HCT116 (cell line): ENCODE measurements around the gene EXOC6B. TPM values are rescaled to one million over a fixed set of nuclear protein-coding genes. Genes with fewer than 3 reads are reported as not detected.

Experiments used
- ATAC-seq: fragments of 200-7000 bp; cut with Tn5 transposase; 2 replicates; pipeline ENCODE4 v1.9.1; 2020; ENCODE audit warnings: mild to moderate bottlenecking, moderate library complexity
- BruUV-seq: library from RNA; stranded (reverse); fragments of 400-500 nt; replicated peaks from 2 replicates; lab custom pipeline; 2021; lab: Mats Ljungman, UMichigan
- CTCF ChIA-PET: fragments of 300-600 bp; sonication (Branson Sonifier 250); formaldehyde crosslinking; loops from one replicate; lab custom pipeline; 2021; ENCODE audit warnings: antibody characterized with exemption; lab: Charles Lee
- POLR2A ChIA-PET: fragments of 300-600, 350-600 bp; sonication (Branson Sonifier 250); formaldehyde crosslinking; loops from one replicate; lab custom pipeline; 2021; ENCODE audit warnings: antibody characterized with exemption; lab: Charles Lee
- RAD21 ChIA-PET, 2 experiments: fragments of 300-600 bp; sonication (Branson Sonifier 250); formaldehyde crosslinking; loops; one replicate each; lab custom pipeline; 2023; ENCODE audit warnings: low total read pairs in 2 of 2; ENCODE audit not compliant: uncharacterized antibody in 2 of 2, unreplicated experiment in 2 of 2, low non-redundant PET in 1 of 2; lab: Charles Lee
- DNase-seq: peaks from one replicate; pipeline ENCODE4 v3.0.0-alpha.2; 2010; ENCODE audit warnings: low read depth, low spot score
- H2AFZ ChIP-seq: fragments of 200-600 bp; shearing (Covaris generic), sonication (generic); 2 replicates; pipeline ENCODE4 v1.6.1; 2017; ENCODE audit warnings: low read depth, mixed run types, mixed read lengths, antibody characterized with exemption, low read length; ENCODE audit not compliant: poor library complexity, severe bottlenecking
- H3K27ac ChIP-seq: 2 replicates; pipeline ENCODE4 v1.5.1; 2012; ENCODE audit warnings: low read depth, low read length
- H3K27me3 ChIP-seq: fragments of 200-600 bp; sonication (generic); 2 replicates; pipeline ENCODE4 v1.6.1; 2016; ENCODE audit warnings: mixed run types, low read length, mixed read lengths; ENCODE audit not compliant: insufficient read depth
- H3K36me3 ChIP-seq, 2 experiments: fragments of 200-500 bp in 1 of 2; fragments of 200-600 bp in 1 of 2; sonication (Bioruptor generic) in 1 of 2; sonication (generic) in 1 of 2; 2 replicates each; pipeline versions ENCODE4 v1.5.1 to v1.6.1; 2014 to 2016; ENCODE audit warnings: low read length in 2 of 2, inconsistent platforms in 1 of 2, mixed read lengths in 1 of 2, mixed run types in 1 of 2; ENCODE audit not compliant: insufficient read depth in 2 of 2, control insufficient read depth in 1 of 2
- H3K4me1 ChIP-seq, 2 experiments: fragments of 200-600 bp in 1 of 2; sonication (generic) in 1 of 2; 2 replicates each; pipeline versions ENCODE4 v1.5.1 to v1.6.1; 2012 to 2017; ENCODE audit warnings: low read length in 2 of 2, inconsistent platforms in 1 of 2, mild to moderate bottlenecking in 1 of 2, mixed read lengths in 1 of 2, mixed run types in 1 of 2, moderate library complexity in 1 of 2; ENCODE audit not compliant: insufficient read depth in 2 of 2, control insufficient read depth in 1 of 2
- H3K4me2 ChIP-seq: fragments of 200-600 bp; sonication (generic); 2 replicates; pipeline ENCODE4 v1.6.1; 2017; ENCODE audit warnings: mixed run types, low read length, mixed read lengths
- H3K4me3 ChIP-seq, 2 experiments: fragments of 200-600 bp in 1 of 2; sonication (generic) in 1 of 2; replicated peaks in 1 of 2; 2 replicates each; pipeline ENCODE4 v1.5.1; 2011 to 2016; ENCODE audit warnings: low read length in 2 of 2, control low read depth in 1 of 2, low read depth in 1 of 2, mild to moderate bottlenecking in 1 of 2, mixed read lengths in 1 of 2, mixed run types in 1 of 2
- H3K79me2 ChIP-seq: fragments of 200-600 bp; sonication (generic); 2 replicates; pipeline ENCODE4 v1.6.1; 2017; ENCODE audit warnings: mild to moderate bottlenecking, mixed run types, low read length, moderate library complexity, mixed read lengths; ENCODE audit not compliant: insufficient read depth
- H3K9ac ChIP-seq: fragments of 200-600 bp; sonication (generic); 2 replicates; pipeline ENCODE4 v1.6.1; 2016; ENCODE audit warnings: low read length, mixed read lengths
- H3K9me2 ChIP-seq: fragments of 200-600 bp; sonication (generic), shearing (Covaris generic); 2 replicates; pipeline ENCODE4 v1.6.1; 2017; ENCODE audit warnings: mixed run types, mild to moderate bottlenecking, moderate library complexity; ENCODE audit not compliant: insufficient read depth
- H3K9me3 ChIP-seq, 2 experiments: fragments of 200-500 bp in 1 of 2; fragments of 200-600 bp in 1 of 2; sonication (Bioruptor generic) in 1 of 2; sonication (generic) in 1 of 2; 2 replicates each; pipeline ENCODE4 v1.6.1; 2014 to 2017; ENCODE audit warnings: low read length in 2 of 2, mixed read lengths in 2 of 2, inconsistent platforms in 1 of 2, low read depth in 1 of 2, mild to moderate bottlenecking in 1 of 2, mixed run types in 1 of 2, moderate library complexity in 1 of 2; ENCODE audit not compliant: control insufficient read depth in 1 of 2, insufficient read depth in 1 of 2
- H4K20me1 ChIP-seq: fragments of 200-600 bp; sonication (generic), shearing (Covaris generic); 2 replicates; pipeline ENCODE4 v1.6.1; 2017; ENCODE audit warnings: mixed run types, mild to moderate bottlenecking, moderate library complexity; ENCODE audit not compliant: insufficient read depth
- CTCF ChIP-seq, 3 experiments: fragments of 200-600 bp in 1 of 3; sonication (generic) in 1 of 3; IDR thresholded peaks in 2 of 3; conservative IDR thresholded peaks in 1 of 3; 2 replicates each; pipeline ENCODE4 v1.5.1; 2012 to 2017; ENCODE audit warnings: low read depth in 2 of 3, low read length in 2 of 3, antibody characterized with exemption in 1 of 3, borderline replicate concordance in 1 of 3, control low read depth in 1 of 3, mild to moderate bottlenecking in 1 of 3, mixed read lengths in 1 of 3, mixed run types in 1 of 3, moderate library complexity in 1 of 3; ENCODE audit not compliant: insufficient read depth in 1 of 3
- ELF1 ChIP-seq: IDR thresholded peaks from 2 replicates; pipeline ENCODE4 v1.6.1; 2012; ENCODE audit warnings: low read depth, borderline replicate concordance
- EZH2phosphoT487 ChIP-seq: fragments of 200-600 bp; IDR thresholded peaks from 2 replicates; pipeline ENCODE4 v1.6.1; 2018; ENCODE audit warnings: antibody characterized with exemption, borderline replicate concordance
- JUND ChIP-seq: IDR thresholded peaks from 2 replicates; pipeline ENCODE4 v1.6.1; 2012
- POLR2AphosphoS5 ChIP-seq: IDR thresholded peaks from 2 replicates; pipeline ENCODE4 v1.6.1; 2011; ENCODE audit warnings: mild to moderate bottlenecking, low read depth, low read length, moderate library complexity
- SIN3A ChIP-seq: IDR thresholded peaks from 2 replicates; pipeline ENCODE4 v1.6.1; 2012; ENCODE audit warnings: low read depth
- SRF ChIP-seq: IDR thresholded peaks from 2 replicates; pipeline ENCODE4 v1.6.1; 2012; ENCODE audit warnings: low read depth
- TCF7L2 ChIP-seq: IDR thresholded peaks from 2 replicates; pipeline ENCODE4 v1.7.0; 2011; ENCODE audit warnings: borderline replicate concordance, inconsistent platforms; ENCODE audit not compliant: insufficient read depth, insufficient read length; ENCODE audit errors: extremely low read depth
- ZBTB33 ChIP-seq: IDR thresholded peaks from 2 replicates; pipeline ENCODE4 v1.6.1; 2011; ENCODE audit warnings: mild to moderate bottlenecking, low read length, moderate library complexity; ENCODE audit not compliant: insufficient replicate concordance; ENCODE audit errors: extremely low read depth
- intact Hi-C: fragments of 100-400 bp; cut with micrococcal nuclease; formaldehyde crosslinking; loops from 2 replicates; pipeline ENCODE4 v1.10.0; 2022
- total RNA-seq: library from RNA; stranded (reverse); gene quantifications from one replicate; pipeline ENCODE4 v1.2.1, GENCODE V29; 2021; ENCODE audit not compliant: unreplicated experiment

EXOC6B gene
- total RNA-seq, 1 experiment from 2014 or later, result 25.4 TPM

- no peak overlapping the region for H2AFZ ChIP-seq
- no peak overlapping the region for H3K27ac ChIP-seq
- no peak overlapping the region for H3K4me2 ChIP-seq
- H3K9me2 ChIP-seq, result no peaks in the 10 kb centered on the region
- RAD21 ChIA-PET, result no interaction called here
- intact Hi-C loops, result no loop called here
- H4K20me1 ChIP-seq, result no peaks in the 10 kb centered on the region
- no peak overlapping the region for H3K9ac ChIP-seq
- TF ChIP-seq TCF7L2 (no peak), ELF1 (no peak), SIN3A (no peak), JUND (no peak)
- TF ChIP-seq, all 23 proteins: peak for 0
- Histone ChIP-seq H3K4me1 (no peaks in the 10 kb centered on the region), H3K4me3 (no peak overlapping the region), H3K79me2 (no peaks in the 10 kb centered on the region), H3K27me3 (no peaks in the 10 kb centered on the region), H3K9me3 (no peaks in the 10 kb centered on the region), H3K36me3 (no peaks in the 10 kb centered on the region)
- ATAC-seq (no peak), DNase-seq (no peak)
- ChIA-PET CTCF (interaction anchor here (1.0 kb wide), 1 partner anchor 11 kb away, joined by 3 read pairs; no protein-coding TSS in a partner anchor), POLR2A (no interaction called here)
- BruUV-seq, result no TSS peak
Measured at GRCh38 chr2:72734432-72734831, 91.4 kb downstream of the EXOC6B start.

GRCh38 chr2:72731116-72731515 lies 94.7 kb downstream of the EXOC6B start:
- no peak for ATAC-seq

More at GRCh38 chr2:72731116-72731515, 94.7 kb downstream of the EXOC6B start:
- Histone ChIP-seq H3K27ac (no peak overlapping the region), H3K9me2 (no peaks in the 10 kb centered on the region), H3K4me1 (no peaks in the 10 kb centered on the region), H3K9ac (no peak overlapping the region), H3K79me2 (no peaks in the 10 kb centered on the region), H3K27me3 (no peaks in the 10 kb centered on the region), H3K4me3 (no peak overlapping the region), H3K36me3 (no peaks in the 10 kb centered on the region), H3K9me3 (no peaks in the 10 kb centered on the region)
- no peak for DNase-seq
- ChIA-PET RAD21 (no interaction called here), CTCF (no interaction called here), POLR2A (no interaction called here)
- intact Hi-C loops, result no loop called here
- no TSS peak for BruUV-seq
- no peak for TF ChIP-seq CTCF (IDR thresholded peaks at IDR 0.05 in 2 of 3, conservative IDR thresholded peaks at IDR 0.05 in 1 of 3; ENCODE audit: borderline replicate concordance in 1 of 3, insufficient read depth in 1 of 3, low read depth in 2 of 3, low read length in 2 of 3)
- TF ChIP-seq JUND, result no peak
- TF ChIP-seq ZBTB33, result no peak
- no peak for TF ChIP-seq EZH2phosphoT487
- TF ChIP-seq ELF1, result no peak
- TF ChIP-seq POLR2AphosphoS5, result no peak
- TF ChIP-seq SRF, result no peak
- TF ChIP-seq, all 23 proteins: peak for 0
- Histone ChIP-seq H3K4me2 (no peak overlapping the region), H2AFZ (no peak overlapping the region), H4K20me1 (no peaks in the 10 kb centered on the region)
